GM23338 (cell line): ENCODE results near the gene IL4I1. TPM values are rescaled to one million over a fixed set of nuclear protein-coding genes. Genes with fewer than 3 reads are reported as not detected.
"Not testable (repeated sequence)": the region's sequence is repeated elsewhere in the genome, so short reads cannot be mapped to it uniquely, and the experiment has no call there.

ENCODE experiments used
- ATAC-seq: fragments of 200-7000 bp; cut with Tn5 transposase; 3 replicates; pipeline ENCODE4 v1.9.1; 2020
- DNase-seq: peaks from one replicate; pipeline ENCODE4 v3.0.0-alpha.2; 2015; ENCODE audit warnings: low spot score
- H2AFZ ChIP-seq: fragments of 200-600 bp; sonication (generic); 2 replicates; pipeline ENCODE4 v1.8.0; 2016; ENCODE audit warnings: antibody characterized with exemption, mild to moderate bottlenecking, moderate library complexity
- H3F3A ChIP-seq: fragments of 200-600 bp; sonication (generic); replicated peaks from 2 replicates; pipeline ENCODE4 v1.8.0; 2017; ENCODE audit warnings: antibody characterized with exemption, mixed run types, low read depth
- H3K27ac ChIP-seq: fragments of 200-600 bp; sonication (generic); 2 replicates; pipeline ENCODE4 v1.6.1; 2016; ENCODE audit warnings: low read depth
- H3K27me3 ChIP-seq: fragments of 200-600 bp; sonication (generic); 2 replicates; pipeline ENCODE4 v1.8.0; 2016; ENCODE audit warnings: mild to moderate bottlenecking, mixed run types, moderate library complexity; ENCODE audit not compliant: insufficient read depth
- H3K36me3 ChIP-seq: fragments of 200-600 bp; sonication (generic); 2 replicates; pipeline ENCODE4 v1.8.0; 2016; ENCODE audit warnings: mild to moderate bottlenecking; ENCODE audit not compliant: insufficient read depth
- H3K4me1 ChIP-seq: fragments of 200-600 bp; sonication (generic); 2 replicates; pipeline ENCODE4 v1.8.0; 2016; ENCODE audit warnings: mild to moderate bottlenecking, moderate library complexity; ENCODE audit not compliant: insufficient read depth
- H3K4me2 ChIP-seq: fragments of 200-600 bp; sonication (generic); 2 replicates; pipeline ENCODE4 v1.7.1; 2017; ENCODE audit warnings: mixed run types
- H3K4me3 ChIP-seq: fragments of 200-600 bp; sonication (generic); 2 replicates; pipeline ENCODE4 v1.6.1; 2016; ENCODE audit warnings: mixed run types
- H3K79me2 ChIP-seq: fragments of 200-600 bp; sonication (generic); replicated peaks from 2 replicates; pipeline ENCODE4 v1.8.0; 2017; ENCODE audit warnings: mild to moderate bottlenecking; ENCODE audit not compliant: insufficient read depth
- H3K9me2 ChIP-seq: fragments of 200-600 bp; sonication (generic); 2 replicates; pipeline ENCODE4 v1.8.0; 2017; ENCODE audit not compliant: insufficient read depth
- H4K20me1 ChIP-seq: fragments of 200-600 bp; sonication (generic); replicated peaks from 2 replicates; pipeline ENCODE4 v1.8.0; 2017; ENCODE audit warnings: mild to moderate bottlenecking; ENCODE audit not compliant: insufficient read depth
- H3K27ac Mint-ChIP-seq: 2 replicates; pipeline ENCODE4 v1.8.0; 2020; ENCODE audit warnings: inconsistent platforms, mild to moderate bottlenecking, moderate library complexity, mixed read lengths
- H3K27me3 Mint-ChIP-seq: 3 replicates; pipeline ENCODE4 v1.8.0; 2022; ENCODE audit warnings: low read depth, mild to moderate bottlenecking, moderate library complexity, mixed read lengths, inconsistent platforms; ENCODE audit not compliant: insufficient read depth, poor library complexity
- H3K36me3 Mint-ChIP-seq: 3 replicates; pipeline ENCODE4 v1.8.0; 2021; ENCODE audit warnings: low read depth, mild to moderate bottlenecking, inconsistent platforms, moderate library complexity, mixed read lengths
- H3K4me1 Mint-ChIP-seq: 3 replicates; pipeline ENCODE4 v1.8.0; 2020; ENCODE audit warnings: mild to moderate bottlenecking, inconsistent platforms, mixed read lengths
- H3K4me3 Mint-ChIP-seq: 3 replicates; pipeline ENCODE4 v1.8.0; 2021; ENCODE audit warnings: moderate library complexity, mild to moderate bottlenecking, inconsistent platforms, mixed read lengths
- H3K9me3 Mint-ChIP-seq: 3 replicates; pipeline ENCODE4 v1.8.0; 2020; ENCODE audit warnings: moderate library complexity, mild to moderate bottlenecking, inconsistent platforms, mixed read lengths
- CREB1 ChIP-seq: fragments of 250-450 bp; sonication (Bioruptor Pico); IDR thresholded peaks from 2 replicates; pipeline ENCODE4 v1.5.0; 2020; ENCODE audit warnings: low read depth, mild to moderate bottlenecking, moderate library complexity
- CTCF ChIP-seq, 2 experiments: fragments of 200-600 bp in 1 of 2; sonication (generic) in 1 of 2; conservative IDR thresholded peaks; 2 replicates each; pipeline versions ENCODE4 v1.5.1 to v1.6.1; 2016 to 2017; ENCODE audit warnings: antibody characterized with exemption in 2 of 2, low read depth in 2 of 2, mild to moderate bottlenecking in 2 of 2, moderate library complexity in 1 of 2
- EZH2 ChIP-seq: fragments of 200-600 bp; sonication (generic); IDR thresholded peaks from one replicate; pipeline ENCODE4 v1.8.0; 2017; ENCODE audit warnings: antibody characterized with exemption, mild to moderate bottlenecking, low read depth; ENCODE audit not compliant: unreplicated experiment
- EZH2phosphoT487 ChIP-seq: fragments of 200-600 bp; sonication (generic); IDR thresholded peaks from one replicate; pipeline ENCODE4 v1.8.1; 2018; ENCODE audit warnings: antibody characterized with exemption; ENCODE audit not compliant: unreplicated experiment
- JUNB ChIP-seq: IDR thresholded peaks from one replicate; pipeline ENCODE4 v1.6.1; 2016; ENCODE audit warnings: antibody characterized with exemption; ENCODE audit not compliant: unreplicated experiment
- REST ChIP-seq: IDR thresholded peaks from one replicate; pipeline ENCODE4 v1.6.1; 2018; ENCODE audit warnings: antibody characterized with exemption; ENCODE audit not compliant: unreplicated experiment
- STAT1 ChIP-seq: IDR thresholded peaks from one replicate; pipeline ENCODE4 v1.6.1; 2016; ENCODE audit warnings: antibody characterized with exemption; ENCODE audit not compliant: unreplicated experiment
- ZNF462 ChIP-seq: fragments of 250-450 bp; sonication (Bioruptor Pico); IDR thresholded peaks from 2 replicates; pipeline ENCODE4 v1.5.0; 2020; ENCODE audit warnings: mild to moderate bottlenecking, moderate library complexity
- polyA plus RNA-seq: library from polyadenylated mRNA; unstranded; fragments of >200 nt; fragmentation: Nextera tagmentation; extraction: Ambion mirVana; gene quantifications from 2 replicates; pipeline ENCODE4 v1.2.1, GENCODE V29; 2016
- total RNA-seq: library from RNA; depleted of rRNA; stranded (reverse); fragments of >200 nt; shearing (Covaris generic); gene quantifications from 2 replicates; pipeline ENCODE4 v1.2.3, GENCODE V29; 2014

IL4I1 gene
- total and polyA plus RNA-seq, 2 experiments from 2014 or later: 0.60 to 0.69 TPM

GRCh38 chr19:49946415-49946814 lies 49.7 kb upstream of the IL4I1 start (continued):
- TF ChIP-seq ZNF462 (no peak), EZH2 (no peak), CREB1 (CRISPR knock-in tag) (no peak), STAT1 (no peak)

- not testable (repeated sequence) for H4K20me1 ChIP-seq, H3K4me3 ChIP-seq, H3K9me3 Mint-ChIP-seq, H3K9me2 ChIP-seq, H3K4me1 ChIP-seq, H3K79me2 ChIP-seq, H3K4me2 ChIP-seq, ATAC-seq, H3F3A ChIP-seq, H3K27ac Mint-ChIP-seq, H3K27ac ChIP-seq, H3K4me1 Mint-ChIP-seq, DNase-seq, H2AFZ ChIP-seq, H3K36me3 ChIP-seq, H3K36me3 Mint-ChIP-seq, H3K27me3 Mint-ChIP-seq, H3K4me3 Mint-ChIP-seq, H3K27me3 ChIP-seq
These were observed 47.9 kb upstream of the IL4I1 start for GRCh38 chr19:49944567-49944966.

- Histone ChIP-seq H4K20me1 (no peaks in the 10 kb centered on the region), H3K9me2 (no peaks in the 10 kb centered on the region), H3K79me2 (no peaks in the 10 kb centered on the region), H3K27ac (no peak overlapping the region), H3K36me3 (no peaks in the 10 kb centered on the region), H3K4me3 (no peak overlapping the region), H3K4me1 (no peaks in the 10 kb centered on the region; the same call in 1 of the 2 replicates), H2AFZ (no peak overlapping the region), H3F3A (0 out of 2 replicates have a peak, but pooled peaks cover 4% of the 10 kb centered on the region), H3K27me3 (no peaks in the 10 kb centered on the region), H3K4me2 (no peak overlapping the region)
- Mint-ChIP-seq H3K9me3 (peaks cover 2% of the 10 kb centered on the region; the same call in 1 of the 3 replicates), H3K36me3 (no peaks in the 10 kb centered on the region), H3K4me1 (no peaks in the 10 kb centered on the region), H3K27ac (no peak overlapping the region), H3K4me3 (no peak overlapping the region), H3K27me3 (peaks cover 11% of the 10 kb centered on the region)
- ATAC-seq (no peak), DNase-seq (no peak)
- TF ChIP-seq EZH2phosphoT487: no peak
- no peak for TF ChIP-seq REST
- no peak for TF ChIP-seq CREB1 (CRISPR knock-in tag)
- TF ChIP-seq JUNB: no peak
- no peak for TF ChIP-seq CTCF (conservative IDR thresholded peaks at IDR 0.05; ENCODE audit: low read depth in 2 of 2)
- TF ChIP-seq STAT1: no peak
These were observed 43.8 kb upstream of the IL4I1 start for GRCh38 chr19:49940482-49940791.
